B cell (primary cell): ENCODE data around the gene CBX8.

Experiments
- CTCF ChIP-seq: fragments of 200-600 bp; IDR thresholded peaks from one replicate; pipeline ENCODE4 v1.8.0; 2022; ENCODE audit warnings: antibody characterized with exemption, mild to moderate bottlenecking
- EZH2 ChIP-seq: IDR thresholded peaks from 2 replicates; pipeline ENCODE4 v1.6.1; 2012; ENCODE audit warnings: borderline replicate concordance, low read depth, mild to moderate bottlenecking, moderate library complexity, low read length; ENCODE audit not compliant: insufficient read depth, poor library complexity, severe bottlenecking

- TF ChIP-seq CTCF (no peak), EZH2 (no peak)
Observed at GRCh38 chr17:79802736-79803420, 6.0 kb upstream of the CBX8 start.
